HG03060 (cell line): ENCODE data around the gene MARCHF7.

Experiments used
- ATAC-seq: cut with Tn5 transposase; IDR thresholded peaks from one replicate; pipeline ENCODE4 v1.9.1; 2021; ENCODE audit warnings: low read depth, moderate number of reproducible peaks; ENCODE audit not compliant: unreplicated experiment

Gene MARCHF7

DNA sequence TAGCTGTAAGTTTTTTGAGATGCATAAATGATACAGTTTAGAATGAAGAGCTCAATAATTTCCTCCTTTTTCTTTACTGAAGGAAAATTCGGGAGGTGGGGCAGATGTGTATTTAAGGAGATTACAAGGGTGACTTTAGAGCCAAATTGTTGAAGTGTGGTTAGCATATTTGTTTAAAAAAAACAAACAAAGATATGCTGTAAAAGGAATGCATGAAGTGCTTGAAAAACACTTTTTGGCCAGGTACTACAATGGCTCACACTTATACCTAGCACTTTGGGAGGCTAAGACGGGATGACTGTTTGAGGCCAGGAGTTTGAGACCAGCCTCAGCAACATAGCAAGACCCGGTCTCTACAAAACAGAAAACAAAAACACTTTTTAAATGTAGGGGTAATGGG, 47.3 kb downstream of the MARCHF7 start:
- no peak for ATAC-seq

DNA sequence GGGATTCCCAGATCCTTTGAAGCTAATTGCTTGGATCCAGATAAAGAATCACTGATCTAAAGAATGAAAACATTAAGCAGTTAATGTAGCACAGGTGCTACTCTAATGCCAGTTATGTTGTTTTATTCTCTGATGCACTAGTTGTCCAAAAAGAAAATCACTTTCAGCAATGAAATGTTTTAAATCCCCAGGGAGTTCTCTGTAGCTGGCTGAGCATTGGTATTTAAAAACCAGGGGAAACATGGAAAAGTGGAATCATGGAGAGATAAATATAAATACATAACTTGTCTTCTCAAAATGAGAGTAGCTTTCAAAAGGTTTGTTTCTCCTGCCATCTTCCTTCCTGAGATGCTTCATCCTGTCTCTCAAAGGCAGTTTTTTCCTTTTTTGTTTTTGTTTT, 48.0 kb downstream of the MARCHF7 start:
- ATAC-seq = no peak

DNA sequence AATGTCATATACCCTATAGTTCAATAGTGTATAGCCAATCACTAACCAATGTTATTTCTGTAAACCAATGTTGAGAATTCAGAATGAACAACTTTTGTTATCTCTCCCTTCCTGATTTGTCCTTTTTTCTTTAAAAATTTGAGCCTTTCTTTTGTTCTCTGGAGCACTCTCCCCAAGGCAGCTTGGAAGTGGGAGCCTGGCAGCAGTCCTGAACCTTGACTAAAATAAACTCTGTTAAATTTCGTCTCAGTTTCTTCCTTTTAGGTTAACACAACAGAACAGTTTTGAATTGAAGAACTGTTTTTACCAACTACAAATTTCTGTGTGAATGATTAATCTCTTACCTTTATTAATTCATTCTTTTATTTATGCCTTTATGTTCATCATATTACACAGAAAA, 49.8 kb downstream of the MARCHF7 start:
- ATAC-seq = no peak
